ENCODE measurements around the gene ZNF710. TPM values are rescaled to one million over a fixed set of nuclear protein-coding genes. Genes with fewer than 3 reads are reported as not detected.
A peak's percentile ranks its signal among the peaks of the same experiment; 100 is the strongest.
"Not testable (repeated sequence)": the region's sequence is repeated elsewhere in the genome, so short reads cannot be mapped to it uniquely, and the experiment has no call there.

The ZNF710 gene
- total RNA-seq, 1 donor from 2014 or later = 31.4 TPM

DNA sequence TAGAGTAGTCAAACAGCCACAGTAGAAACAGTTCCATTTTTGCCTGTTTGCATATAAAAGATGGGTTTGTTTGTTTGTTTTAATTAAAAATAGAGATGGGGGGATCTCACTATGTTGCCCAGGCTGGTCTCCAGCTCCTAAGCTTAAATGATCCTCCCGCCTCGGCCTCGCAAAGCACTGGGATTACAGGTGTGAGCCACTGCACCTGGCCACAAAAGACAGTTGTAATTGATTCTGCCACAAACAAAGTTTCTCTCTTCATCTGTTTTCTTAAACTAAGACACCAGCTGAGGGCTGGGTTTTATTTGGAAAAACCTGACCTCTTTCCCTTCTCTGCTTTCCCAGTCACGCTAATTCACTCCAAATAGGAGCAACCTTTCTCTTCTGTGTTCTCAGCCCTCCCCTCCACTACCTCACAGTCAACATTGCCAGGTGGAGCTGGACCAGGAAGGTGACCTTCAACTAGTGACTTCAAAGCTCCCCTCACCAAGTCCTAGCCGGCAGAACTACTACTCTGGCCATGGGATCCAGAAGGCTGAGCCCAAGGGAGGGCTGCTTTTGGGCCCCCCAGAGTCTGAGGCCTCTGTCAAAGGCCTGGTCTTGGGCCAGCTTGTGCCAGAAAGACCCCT is 102.7 kb downstream of the ZNF710 start:
- H3K4me1 Mint-ChIP-seq (ENCODE audit: low read depth) = peaks cover 41% of the 10 kb centered on the region
- peaks cover 12% of the 10 kb centered on the region for H3K36me3 Mint-ChIP-seq (ENCODE audit: low read depth)
- intact Hi-C loops (cut with micrococcal nuclease) = no loop called here
- peaks cover 15% of the 10 kb centered on the region for H3K27me3 Mint-ChIP-seq (ENCODE audit: low read depth)
- no peak for DNase-seq (ENCODE audit: low spot score)
- no peak overlapping the region for H3K27ac Mint-ChIP-seq
- peak overlapping the region; percentile 56 for H3K4me3 Mint-ChIP-seq (ENCODE audit: low read depth)
- no peaks in the 10 kb centered on the region for H3K9me3 Mint-ChIP-seq

DNA sequence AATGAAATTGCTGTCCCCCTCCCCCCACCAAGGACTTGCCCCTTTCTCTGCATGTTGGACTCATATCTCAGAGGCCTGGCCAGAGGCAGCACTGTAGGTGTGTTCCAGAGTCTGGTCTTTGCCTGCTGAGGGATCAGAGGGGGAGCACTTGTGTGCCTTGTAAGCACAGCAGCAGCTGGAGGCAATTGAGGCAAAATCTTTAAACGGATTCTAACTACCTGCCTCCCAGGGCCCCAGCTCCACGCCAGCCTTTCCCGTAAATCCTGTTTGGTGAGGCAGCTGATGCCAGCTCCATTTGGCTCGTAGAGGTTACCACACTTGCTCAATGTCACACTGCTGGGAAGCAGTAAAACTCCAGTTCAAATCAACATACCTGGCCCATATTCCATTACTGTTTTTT is 103.4 kb downstream of the ZNF710 start:
- Mint-ChIP-seq H3K4me1 (ENCODE audit: low read depth) (peaks cover 33% of the 10 kb centered on the region), H3K36me3 (ENCODE audit: low read depth) (peaks cover 8% of the 10 kb centered on the region), H3K27ac (no peak overlapping the region), H3K9me3 (no peaks in the 10 kb centered on the region), H3K4me3 (ENCODE audit: low read depth) (no peak overlapping the region), H3K27me3 (ENCODE audit: low read depth) (peaks cover 15% of the 10 kb centered on the region)
- DNase-seq (ENCODE audit: low spot score) = no peak
- intact Hi-C loops (cut with micrococcal nuclease) = no loop called here

DNA sequence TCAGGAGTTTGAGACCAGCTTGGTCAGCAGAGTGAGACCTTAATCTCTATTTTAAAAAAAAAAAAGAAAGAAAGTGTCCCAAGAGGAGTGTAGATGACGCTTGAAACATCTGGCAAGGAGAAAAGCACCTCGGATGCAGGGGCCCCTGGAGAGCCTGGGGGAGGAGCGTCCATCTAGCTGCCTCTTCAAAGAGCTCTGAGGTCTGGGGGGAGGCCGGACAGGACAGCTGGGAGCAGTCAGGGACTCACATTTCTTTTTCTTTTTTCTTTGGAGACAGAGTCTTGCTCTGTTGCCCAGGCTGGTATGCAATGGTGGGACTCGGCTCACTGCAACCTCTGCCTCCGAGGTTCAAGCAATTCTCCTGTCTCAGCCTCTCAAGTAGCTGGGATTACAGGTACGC is 104.4 kb downstream of the ZNF710 start:
- no peaks in the 10 kb centered on the region for H3K9me3 Mint-ChIP-seq
- no peak overlapping the region for H3K27ac Mint-ChIP-seq
- peaks cover 4% of the 10 kb centered on the region for H3K36me3 Mint-ChIP-seq (ENCODE audit: low read depth)
- H3K4me3 Mint-ChIP-seq (ENCODE audit: low read depth) = no peak overlapping the region
- no peak for DNase-seq (ENCODE audit: low spot score)
- H3K4me1 Mint-ChIP-seq (ENCODE audit: low read depth) = peaks cover 24% of the 10 kb centered on the region
- peaks cover 16% of the 10 kb centered on the region for H3K27me3 Mint-ChIP-seq (ENCODE audit: low read depth)
- intact Hi-C loops (cut with micrococcal nuclease) = no loop called here

DNA sequence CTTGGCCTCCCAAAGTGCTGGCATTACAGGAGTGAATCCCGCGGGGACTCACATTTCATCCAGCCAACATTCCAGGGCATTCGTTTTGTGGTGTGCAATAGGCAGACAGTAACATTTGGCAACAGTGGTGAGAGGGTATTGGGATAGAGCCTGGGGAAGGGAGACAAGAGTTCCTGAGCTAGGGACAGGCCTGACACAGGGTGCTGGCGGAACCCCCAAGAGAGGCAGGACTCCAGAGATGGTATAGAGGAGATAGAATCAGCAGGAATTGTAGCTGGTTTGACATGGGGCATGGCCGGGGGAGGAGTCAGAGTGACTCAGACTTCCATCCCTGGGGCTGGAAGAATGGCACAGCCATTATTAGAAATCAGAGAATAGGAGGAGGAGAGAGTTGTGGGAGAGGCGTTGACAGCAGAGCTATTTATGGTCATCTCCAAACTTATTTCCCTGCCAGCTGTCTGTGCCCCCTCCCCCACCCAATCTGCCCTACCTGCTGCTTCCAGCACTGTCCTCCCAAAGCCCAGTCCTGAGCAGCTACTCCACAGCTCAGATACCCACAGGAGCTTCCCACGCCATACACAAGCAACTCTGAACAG is 105.5 kb downstream of the ZNF710 start:
- intact Hi-C loops (cut with micrococcal nuclease) = no loop called here

DNA sequence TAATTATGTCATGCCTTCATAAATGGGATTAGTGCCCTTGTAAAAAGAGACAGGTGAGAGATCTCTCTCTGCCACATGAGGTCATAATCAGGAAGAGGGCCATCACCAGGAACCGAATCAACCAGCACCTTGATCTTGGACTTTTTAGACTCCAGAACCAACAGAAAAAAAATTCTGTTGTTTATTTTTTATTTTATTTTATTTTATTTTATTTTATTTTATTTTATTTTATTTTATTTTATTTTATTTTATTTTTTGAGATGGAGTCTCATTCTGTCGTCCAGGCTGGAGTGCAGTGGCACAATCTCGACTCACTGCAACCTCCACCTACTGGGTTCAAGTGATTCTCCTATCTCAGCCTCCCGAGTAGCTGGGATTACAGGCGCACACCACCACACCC is 106.9 kb downstream of the ZNF710 start:
- intact Hi-C loops (cut with micrococcal nuclease); H3K27ac Mint-ChIP-seq; DNase-seq (ENCODE audit: low spot score); H3K4me3 Mint-ChIP-seq (ENCODE audit: low read depth); H3K9me3 Mint-ChIP-seq; H3K36me3 Mint-ChIP-seq (ENCODE audit: low read depth): not testable (repeated sequence)
- H3K27me3 Mint-ChIP-seq (ENCODE audit: low read depth) = peaks cover 18% of the 10 kb centered on the region
- peaks cover 12% of the 10 kb centered on the region for H3K4me1 Mint-ChIP-seq (ENCODE audit: low read depth)

More for the DNA sequence above, 105.5 kb downstream of the ZNF710 start:
- no peak overlapping the region for H3K27ac Mint-ChIP-seq
- H3K36me3 Mint-ChIP-seq (ENCODE audit: low read depth) = no peaks in the 10 kb centered on the region
- H3K9me3 Mint-ChIP-seq = no peaks in the 10 kb centered on the region
- peaks cover 18% of the 10 kb centered on the region for H3K27me3 Mint-ChIP-seq (ENCODE audit: low read depth)
- peaks cover 16% of the 10 kb centered on the region for H3K4me1 Mint-ChIP-seq (ENCODE audit: low read depth)
- DNase-seq (ENCODE audit: low spot score) = no peak
- H3K4me3 Mint-ChIP-seq (ENCODE audit: low read depth) = no peak overlapping the region

DNA sequence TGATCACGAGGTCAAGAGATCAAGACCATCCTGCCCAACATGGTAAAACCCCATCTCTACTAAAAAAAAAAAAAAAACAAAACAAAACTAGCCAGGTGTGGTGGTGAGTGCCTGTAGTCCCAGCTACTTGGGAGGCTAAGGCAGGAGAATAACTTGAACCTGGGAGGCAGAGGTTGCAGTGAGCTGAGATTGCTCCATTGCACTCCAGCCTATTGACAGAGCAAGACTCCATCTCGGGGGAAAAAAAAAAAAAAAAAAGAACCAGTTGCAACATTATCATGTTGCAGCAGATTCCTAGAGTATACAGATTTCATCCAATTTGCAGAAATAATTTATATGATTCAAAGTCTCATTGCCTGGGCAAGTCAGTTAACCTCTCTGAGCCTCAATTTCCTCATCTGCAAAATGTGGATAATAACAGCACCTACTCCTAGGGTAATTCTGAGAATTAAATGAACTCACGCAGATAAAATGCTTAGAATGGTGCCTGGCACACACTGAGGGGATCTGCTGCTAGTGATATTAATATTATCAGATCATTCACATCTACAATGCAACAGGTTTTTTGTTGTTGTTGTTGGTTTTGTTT is 108.1 kb downstream of the ZNF710 start:
- H3K36me3 Mint-ChIP-seq (ENCODE audit: low read depth); H3K4me3 Mint-ChIP-seq (ENCODE audit: low read depth); DNase-seq (ENCODE audit: low spot score); H3K4me1 Mint-ChIP-seq (ENCODE audit: low read depth); H3K9me3 Mint-ChIP-seq; H3K27ac Mint-ChIP-seq; intact Hi-C loops (cut with micrococcal nuclease): not testable (repeated sequence)
- peaks cover 16% of the 10 kb centered on the region for H3K27me3 Mint-ChIP-seq (ENCODE audit: low read depth)

DNA sequence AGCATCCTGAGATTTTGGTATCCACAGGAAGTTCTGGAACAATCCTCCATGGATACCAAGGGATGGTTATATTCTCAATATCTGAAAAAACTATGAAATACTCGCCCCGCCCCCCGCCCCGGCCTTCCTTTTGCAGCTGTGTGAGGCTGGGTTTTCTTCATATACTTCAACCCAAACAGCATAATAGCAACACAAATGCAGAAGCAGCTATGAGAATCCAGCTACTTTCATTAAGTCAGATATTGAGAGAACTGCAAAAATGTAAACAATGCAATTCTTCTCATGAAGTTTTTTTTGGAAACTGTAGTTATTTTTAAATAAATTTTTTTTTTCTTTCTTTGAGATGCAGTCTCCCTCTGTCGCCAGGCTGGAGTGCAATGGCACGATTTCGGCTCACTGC is 112.0 kb downstream of the ZNF710 start:
- Mint-ChIP-seq H3K36me3 (ENCODE audit: low read depth) (no peaks in the 10 kb centered on the region), H3K4me1 (ENCODE audit: low read depth) (no peaks in the 10 kb centered on the region), H3K4me3 (ENCODE audit: low read depth) (no peak overlapping the region), H3K27me3 (ENCODE audit: low read depth) (peaks cover 4% of the 10 kb centered on the region), H3K27ac (no peak overlapping the region), H3K9me3 (peaks cover 25% of the 10 kb centered on the region)
- intact Hi-C loops (cut with micrococcal nuclease) = no loop called here
- DNase-seq (ENCODE audit: low spot score) = no peak

DNA sequence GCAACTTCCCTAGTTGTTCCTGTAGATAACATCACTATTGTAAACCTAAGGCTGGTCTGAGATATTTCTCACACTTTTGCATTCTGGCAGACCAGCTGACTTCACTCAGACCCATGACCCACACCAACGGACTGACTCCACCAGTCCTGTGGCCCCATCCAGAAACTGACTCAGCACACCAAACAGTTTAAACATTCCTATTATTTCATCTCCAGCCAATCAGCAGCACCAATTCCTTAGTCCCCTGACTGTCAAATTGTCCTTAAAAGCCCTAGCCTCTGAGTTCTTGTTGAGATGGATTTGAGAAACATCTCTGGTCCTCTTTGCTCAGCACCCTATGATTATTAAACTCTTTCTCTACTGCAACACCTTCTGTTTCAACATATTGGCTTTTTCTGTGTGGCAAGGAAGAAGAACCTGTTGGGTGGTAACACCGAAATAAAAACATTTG is 113.4 kb downstream of the ZNF710 start:
- Mint-ChIP-seq H3K27ac (no peak overlapping the region), H3K4me3 (ENCODE audit: low read depth) (no peak overlapping the region)
- intact Hi-C loops (cut with micrococcal nuclease) = no loop called here

DNA sequence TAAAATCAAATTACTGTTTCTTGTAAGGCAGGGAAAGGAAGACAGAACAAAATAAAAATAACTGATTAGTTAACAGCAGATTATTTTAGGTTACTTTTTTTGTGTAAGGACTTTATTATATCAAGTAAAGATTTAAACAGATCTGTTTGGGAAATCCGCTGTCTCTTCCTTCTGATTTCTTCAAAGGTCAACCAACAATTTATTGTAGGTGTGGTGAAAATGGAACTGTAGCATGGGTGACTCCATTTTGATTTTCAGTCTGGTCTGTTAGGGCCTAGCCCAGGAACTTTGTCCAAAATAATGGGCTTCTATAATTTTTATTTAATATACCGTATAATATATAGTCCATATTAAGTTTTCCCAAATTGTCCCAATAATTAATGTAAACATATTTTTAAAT is 114.7 kb downstream of the ZNF710 start:
- H3K27me3 Mint-ChIP-seq (ENCODE audit: low read depth) = peaks cover 10% of the 10 kb centered on the region
- H3K36me3 Mint-ChIP-seq (ENCODE audit: low read depth) = no peaks in the 10 kb centered on the region
- intact Hi-C loops (cut with micrococcal nuclease) = no loop called here
- no peak overlapping the region for H3K4me3 Mint-ChIP-seq (ENCODE audit: low read depth)
- H3K9me3 Mint-ChIP-seq = peaks cover 25% of the 10 kb centered on the region
- DNase-seq (ENCODE audit: low spot score) = no peak
- H3K4me1 Mint-ChIP-seq (ENCODE audit: low read depth) = no peaks in the 10 kb centered on the region
- no peak overlapping the region for H3K27ac Mint-ChIP-seq

More for the DNA sequence above, 113.4 kb downstream of the ZNF710 start:
- H3K9me3 Mint-ChIP-seq = peaks cover 25% of the 10 kb centered on the region
- peaks cover 10% of the 10 kb centered on the region for H3K27me3 Mint-ChIP-seq (ENCODE audit: low read depth)
- H3K36me3 Mint-ChIP-seq (ENCODE audit: low read depth) = no peaks in the 10 kb centered on the region
- H3K4me1 Mint-ChIP-seq (ENCODE audit: low read depth) = no peaks in the 10 kb centered on the region
- DNase-seq (ENCODE audit: low spot score) = no peak

DNA sequence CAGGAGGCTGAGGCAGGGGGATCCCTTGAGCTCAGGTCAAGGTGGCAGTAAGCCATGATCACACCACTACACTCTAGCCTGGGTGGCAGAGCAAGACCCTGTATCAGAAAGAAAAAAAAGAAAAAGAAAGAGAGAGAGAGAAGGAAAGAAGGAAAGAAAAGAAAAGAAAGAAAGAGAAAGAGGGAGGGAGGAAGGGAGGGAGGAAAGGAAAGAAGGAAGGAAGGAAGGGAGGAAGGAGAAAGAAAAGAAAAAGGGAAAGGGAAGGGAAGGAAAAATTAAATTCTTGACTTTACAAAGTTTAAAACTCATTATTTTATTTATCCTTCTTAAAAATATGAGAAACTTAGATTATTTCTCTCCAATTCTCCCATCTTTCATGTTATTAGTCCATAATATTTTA is 118.2 kb downstream of the ZNF710 start:
- Mint-ChIP-seq H3K9me3 (peaks cover 17% of the 10 kb centered on the region), H3K4me3 (ENCODE audit: low read depth) (no peak overlapping the region), H3K27me3 (ENCODE audit: low read depth) (peaks cover 12% of the 10 kb centered on the region), H3K27ac (no peak overlapping the region), H3K36me3 (ENCODE audit: low read depth) (no peaks in the 10 kb centered on the region), H3K4me1 (ENCODE audit: low read depth) (no peaks in the 10 kb centered on the region)
- DNase-seq (ENCODE audit: low spot score) = no peak
- intact Hi-C loops (cut with micrococcal nuclease) = no loop called here

DNA sequence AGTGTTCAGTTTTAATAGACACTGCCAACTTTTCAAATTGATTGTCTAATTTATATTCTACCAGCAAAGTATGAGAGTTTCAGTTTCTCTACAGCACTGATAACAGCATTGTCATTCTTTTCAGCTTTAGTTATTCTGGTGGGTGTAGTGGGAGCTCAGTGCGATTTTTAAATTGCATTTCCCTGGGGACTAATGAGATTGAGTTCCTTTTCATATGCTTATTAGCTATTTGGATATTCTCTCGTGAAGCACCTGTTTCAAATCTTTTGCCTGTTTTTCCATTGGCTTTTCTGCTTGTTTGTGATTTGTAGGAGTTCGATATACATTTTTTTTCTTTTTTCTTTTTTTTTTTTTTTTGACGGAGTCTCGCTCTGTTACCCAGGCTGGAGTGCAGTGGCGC is 120.0 kb downstream of the ZNF710 start:
- Mint-ChIP-seq H3K36me3 (ENCODE audit: low read depth) (no peaks in the 10 kb centered on the region), H3K4me1 (ENCODE audit: low read depth) (peaks cover 6% of the 10 kb centered on the region), H3K4me3 (ENCODE audit: low read depth) (no peak overlapping the region), H3K27ac (no peak overlapping the region), H3K9me3 (peaks cover 6% of the 10 kb centered on the region), H3K27me3 (ENCODE audit: low read depth) (peaks cover 12% of the 10 kb centered on the region)
- intact Hi-C loops (cut with micrococcal nuclease) = no loop called here
- DNase-seq (ENCODE audit: low spot score) = no peak

DNA sequence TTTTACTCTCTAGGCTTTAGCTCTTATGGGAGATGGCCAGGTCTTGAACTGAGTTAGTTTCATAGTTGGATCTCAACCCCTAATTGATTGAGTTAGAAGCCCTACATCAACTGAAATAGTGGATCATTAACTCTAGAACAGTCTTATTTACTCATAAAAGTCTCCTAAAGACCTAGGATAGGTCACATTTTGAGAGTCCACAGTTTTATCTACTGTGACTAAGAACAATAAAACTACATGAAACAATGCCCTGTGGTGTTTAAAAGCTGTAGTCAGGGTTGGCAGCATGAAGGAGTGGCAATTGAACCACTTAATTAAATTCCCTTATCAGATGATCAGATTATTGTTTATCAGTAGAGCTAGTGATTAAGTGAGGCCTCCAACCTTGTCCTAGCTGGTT is 123.4 kb downstream of the ZNF710 start:
- Mint-ChIP-seq H3K4me3 (ENCODE audit: low read depth) (no peak overlapping the region), H3K27ac (no peak overlapping the region), H3K27me3 (ENCODE audit: low read depth) (peaks cover 9% of the 10 kb centered on the region), H3K4me1 (ENCODE audit: low read depth) (peaks cover 8% of the 10 kb centered on the region), H3K36me3 (ENCODE audit: low read depth) (no peaks in the 10 kb centered on the region), H3K9me3 (no peaks in the 10 kb centered on the region)
- intact Hi-C loops (cut with micrococcal nuclease) = no loop called here
- DNase-seq (ENCODE audit: low spot score) = no peak

DNA sequence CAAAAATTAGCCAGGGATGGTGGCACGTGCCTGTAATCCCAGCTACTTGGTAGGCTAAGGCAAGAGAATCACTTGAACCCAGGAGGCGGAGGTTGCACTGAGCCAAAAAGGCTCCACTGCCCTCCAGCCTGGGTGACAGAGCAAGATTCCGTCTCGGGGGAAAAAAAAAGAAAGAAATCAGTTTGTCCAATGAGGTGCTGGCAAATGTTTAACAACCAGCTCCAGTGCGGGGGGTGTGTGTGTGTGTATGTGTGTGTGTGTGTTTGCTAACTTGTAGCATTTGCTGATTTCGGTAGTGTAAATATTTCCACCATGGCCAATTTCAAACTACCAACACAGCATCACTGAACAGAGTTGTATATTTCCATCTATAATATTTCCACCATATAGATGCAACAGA is 124.9 kb downstream of the ZNF710 start:
- intact Hi-C loops (cut with micrococcal nuclease) = no loop called here
- Mint-ChIP-seq H3K4me3 (ENCODE audit: low read depth) (no peak overlapping the region), H3K4me1 (ENCODE audit: low read depth) (peaks cover 13% of the 10 kb centered on the region)

More for the DNA sequence above, 124.9 kb downstream of the ZNF710 start:
- Mint-ChIP-seq H3K27ac (no peak overlapping the region), H3K27me3 (ENCODE audit: low read depth) (peaks cover 5% of the 10 kb centered on the region), H3K9me3 (no peaks in the 10 kb centered on the region), H3K36me3 (ENCODE audit: low read depth) (no peaks in the 10 kb centered on the region)
- DNase-seq (ENCODE audit: low spot score) = no peak
